Loucy (cell line): ENCODE results near the gene NAT10.

Experiments
- H2AFZ ChIP-seq: fragments of 200-600 bp; sonication (generic); 2 replicates; pipeline ENCODE4 v1.6.0; 2016; ENCODE audit warnings: antibody characterized with exemption, mild to moderate bottlenecking, low read length, moderate library complexity
- H3F3A ChIP-seq: fragments of 200-600 bp; 2 replicates; pipeline ENCODE4 v1.6.0; 2016; ENCODE audit warnings: antibody characterized with exemption, low read depth, mild to moderate bottlenecking
- H3K27me3 ChIP-seq: fragments of 200-600 bp; sonication (generic); 2 replicates; pipeline ENCODE4 v1.6.1; 2014; ENCODE audit warnings: low read length, mild to moderate bottlenecking; ENCODE audit not compliant: insufficient read depth, poor library complexity, severe bottlenecking
- H3K36me3 ChIP-seq: fragments of 200-600 bp; sonication (generic); 2 replicates; pipeline ENCODE4 v1.6.1; 2016; ENCODE audit warnings: low read length; ENCODE audit not compliant: insufficient read depth
- H3K4me1 ChIP-seq: fragments of 200-600 bp; sonication (generic); 2 replicates; pipeline ENCODE4 v1.5.1; 2014; ENCODE audit warnings: low read length, mild to moderate bottlenecking; ENCODE audit not compliant: insufficient read depth, poor library complexity, severe bottlenecking
- H3K4me2 ChIP-seq: fragments of 200-600 bp; sonication (generic); 2 replicates; pipeline ENCODE4 v1.6.0; 2014; ENCODE audit warnings: antibody characterized with exemption, low read length, low read depth, mild to moderate bottlenecking; ENCODE audit not compliant: poor library complexity, severe bottlenecking
- H3K4me3 ChIP-seq: fragments of 200-600 bp; sonication (generic); 2 replicates; pipeline ENCODE4 v1.5.1; 2014; ENCODE audit warnings: low read length, mild to moderate bottlenecking, mixed read lengths; ENCODE audit not compliant: poor library complexity, severe bottlenecking
- H3K79me2 ChIP-seq: fragments of 200-600 bp; sonication (generic); 2 replicates; pipeline ENCODE4 v1.6.1; 2014; ENCODE audit warnings: low read length; ENCODE audit not compliant: insufficient read depth
- H3K9ac ChIP-seq: fragments of 200-600 bp; sonication (generic); 2 replicates; pipeline ENCODE4 v1.6.0; 2014; ENCODE audit warnings: mild to moderate bottlenecking, low read depth, low read length, moderate library complexity; ENCODE audit not compliant: poor library complexity, severe bottlenecking
- H3K9me2 ChIP-seq: fragments of 200-600 bp; sonication (generic); replicated peaks from 2 replicates; pipeline ENCODE4 v1.6.1; 2016; ENCODE audit warnings: low read depth, low read length, mixed read lengths
- H3K9me3 ChIP-seq: fragments of 200-600 bp; sonication (generic); 2 replicates; pipeline ENCODE4 v1.6.1; 2014; ENCODE audit warnings: mild to moderate bottlenecking, antibody characterized with exemption, low read length, low read depth; ENCODE audit not compliant: insufficient read depth
- H4K20me1 ChIP-seq: fragments of 200-600 bp; sonication (generic); 2 replicates; pipeline ENCODE4 v1.6.0; 2014; ENCODE audit warnings: antibody characterized with exemption, low read length, mild to moderate bottlenecking; ENCODE audit not compliant: insufficient read depth, poor library complexity, severe bottlenecking
- EZH2phosphoT487 ChIP-seq: fragments of 200-600 bp; IDR thresholded peaks from 2 replicates; pipeline ENCODE4 v1.6.1; 2018; ENCODE audit warnings: antibody characterized with exemption, mild to moderate bottlenecking, moderate library complexity, borderline replicate concordance
- TF ChIP-seq, protein P1 (sequence below): fragments of 200-600 bp; sonication (generic); conservative IDR thresholded peaks from 2 replicates; pipeline ENCODE4 v1.5.1; 2014; ENCODE audit warnings: mild to moderate bottlenecking, antibody characterized with exemption, low read length

Gene NAT10

GRCh38 chr11:34139346-34139745 is 33.9 kb downstream of the NAT10 start:
- Histone ChIP-seq H3K36me3 (peaks cover 89% of the 10 kb centered on the region; the same call in 1 of the 2 replicates), H3K27me3 (no peaks in the 10 kb centered on the region), H3K4me1 (no peaks in the 10 kb centered on the region), H3F3A (no peaks in the 10 kb centered on the region), H3K4me3 (no peak overlapping the region), H4K20me1 (no peaks in the 10 kb centered on the region), H2AFZ (no peak overlapping the region), H3K9me2 (no peaks in the 10 kb centered on the region), H3K9ac (no peak overlapping the region), H3K9me3 (no peaks in the 10 kb centered on the region), H3K79me2 (no peaks in the 10 kb centered on the region), H3K4me2 (no peak overlapping the region)
- no peak for TF ChIP-seq EZH2phosphoT487
- TF ChIP-seq, protein P1, sequence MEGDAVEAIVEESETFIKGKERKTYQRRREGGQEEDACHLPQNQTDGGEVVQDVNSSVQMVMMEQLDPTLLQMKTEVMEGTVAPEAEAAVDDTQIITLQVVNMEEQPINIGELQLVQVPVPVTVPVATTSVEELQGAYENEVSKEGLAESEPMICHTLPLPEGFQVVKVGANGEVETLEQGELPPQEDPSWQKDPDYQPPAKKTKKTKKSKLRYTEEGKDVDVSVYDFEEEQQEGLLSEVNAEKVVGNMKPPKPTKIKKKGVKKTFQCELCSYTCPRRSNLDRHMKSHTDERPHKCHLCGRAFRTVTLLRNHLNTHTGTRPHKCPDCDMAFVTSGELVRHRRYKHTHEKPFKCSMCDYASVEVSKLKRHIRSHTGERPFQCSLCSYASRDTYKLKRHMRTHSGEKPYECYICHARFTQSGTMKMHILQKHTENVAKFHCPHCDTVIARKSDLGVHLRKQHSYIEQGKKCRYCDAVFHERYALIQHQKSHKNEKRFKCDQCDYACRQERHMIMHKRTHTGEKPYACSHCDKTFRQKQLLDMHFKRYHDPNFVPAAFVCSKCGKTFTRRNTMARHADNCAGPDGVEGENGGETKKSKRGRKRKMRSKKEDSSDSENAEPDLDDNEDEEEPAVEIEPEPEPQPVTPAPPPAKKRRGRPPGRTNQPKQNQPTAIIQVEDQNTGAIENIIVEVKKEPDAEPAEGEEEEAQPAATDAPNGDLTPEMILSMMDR = no peak

DNA sequence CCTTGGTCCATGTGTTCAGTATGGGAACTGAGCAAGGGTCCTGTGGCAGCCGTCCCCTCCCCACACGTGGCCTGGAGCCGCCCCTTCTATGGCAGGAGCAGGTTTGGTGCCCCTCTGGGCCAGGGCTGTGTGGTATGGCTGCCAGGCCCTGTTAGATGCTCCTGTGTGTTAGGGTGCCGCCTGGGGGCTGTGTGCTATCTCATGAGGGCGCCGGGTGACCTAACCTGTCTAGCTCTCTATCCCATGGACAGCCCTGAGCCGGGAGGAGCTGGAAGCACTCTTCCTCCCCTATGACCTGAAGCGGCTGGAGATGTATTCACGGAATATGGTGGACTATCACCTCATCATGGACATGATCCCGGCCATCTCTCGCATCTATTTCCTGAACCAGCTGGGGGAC is 34.7 kb downstream of the NAT10 start:
- Histone ChIP-seq H3F3A (no peaks in the 10 kb centered on the region), H3K9me3 (no peaks in the 10 kb centered on the region), H4K20me1 (no peaks in the 10 kb centered on the region), H3K4me2 (no peak overlapping the region), H3K4me3 (no peak overlapping the region), H3K36me3 (peaks cover 89% of the 10 kb centered on the region; the same call in 1 of the 2 replicates), H3K9me2 (no peaks in the 10 kb centered on the region), H3K27me3 (no peaks in the 10 kb centered on the region), H2AFZ (no peak overlapping the region), H3K79me2 (no peaks in the 10 kb centered on the region), H3K4me1 (no peaks in the 10 kb centered on the region), H3K9ac (no peak overlapping the region)
- TF ChIP-seq, protein P1 = no peak
- no peak for TF ChIP-seq EZH2phosphoT487

GRCh38 chr11:34143048-34143447 is 37.6 kb downstream of the NAT10 start:
- H3K9me3 ChIP-seq = no peaks in the 10 kb centered on the region
- no peak overlapping the region for H3K4me3 ChIP-seq
- H3K9ac ChIP-seq = no peak overlapping the region
- no peaks in the 10 kb centered on the region for H3K79me2 ChIP-seq
- no peak overlapping the region for H2AFZ ChIP-seq
- peaks cover 92% of the 10 kb centered on the region; the same call in 1 of the 2 replicates for H3K36me3 ChIP-seq
- TF ChIP-seq EZH2phosphoT487 = no peak
- TF ChIP-seq, protein P1 = no peak
- H3K4me2 ChIP-seq = no peak overlapping the region
- no peaks in the 10 kb centered on the region for H3F3A ChIP-seq
- no peaks in the 10 kb centered on the region for H3K4me1 ChIP-seq
- H3K9me2 ChIP-seq = no peaks in the 10 kb centered on the region
- H3K27me3 ChIP-seq = no peaks in the 10 kb centered on the region
- H4K20me1 ChIP-seq = no peaks in the 10 kb centered on the region
